RWPE2 (cell line): ENCODE measurements around the gene DGLUCY.
A peak's percentile ranks its signal among the peaks of the same experiment; 100 is the strongest.
"Not testable (repeated sequence)": the region's sequence is repeated elsewhere in the genome, so short reads cannot be mapped to it uniquely, and the experiment has no call there.

ENCODE experiments used
- ATAC-seq: fragments of 200-7000 bp; cut with Tn5 transposase; 3 replicates; pipeline ENCODE4 v1.9.1; 2021; ENCODE audit warnings: low read depth
- DNase-seq: peaks from one replicate; pipeline ENCODE4 v3.0.0-alpha.2; 2020; ENCODE audit warnings: low spot score
- H3K27ac ChIP-seq: fragments of 450-650 bp; 2 replicates; pipeline ENCODE4 v1.5.1; 2017; ENCODE audit warnings: mild to moderate bottlenecking; ENCODE audit not compliant: poor library complexity, severe bottlenecking
- H3K27me3 ChIP-seq: fragments of 250-450 bp; sonication (Bioruptor Pico); 2 replicates; pipeline ENCODE4 v1.5.1; 2021; ENCODE audit warnings: mild to moderate bottlenecking, moderate library complexity; ENCODE audit not compliant: insufficient read depth, poor library complexity, severe bottlenecking
- H3K36me3 ChIP-seq: fragments of 250-450 bp; sonication (Bioruptor Pico); 2 replicates; pipeline ENCODE4 v1.5.1; 2020; ENCODE audit warnings: low read depth, mild to moderate bottlenecking, moderate library complexity
- H3K4me1 ChIP-seq: fragments of 250-450 bp; sonication (Bioruptor Pico); 2 replicates; pipeline ENCODE4 v1.5.1; 2021; ENCODE audit warnings: mild to moderate bottlenecking, moderate library complexity; ENCODE audit not compliant: insufficient read depth, poor library complexity, severe bottlenecking
- H3K4me3 ChIP-seq: fragments of 250-450 bp; sonication (Bioruptor Pico); 2 replicates; pipeline ENCODE4 v1.5.1; 2021; ENCODE audit warnings: mild to moderate bottlenecking, moderate library complexity; ENCODE audit not compliant: severe bottlenecking
- H3K9me3 ChIP-seq: fragments of 250-450 bp; sonication (Bioruptor Pico); 2 replicates; pipeline ENCODE4 v1.5.1; 2021; ENCODE audit warnings: mild to moderate bottlenecking, moderate library complexity; ENCODE audit not compliant: severe bottlenecking
- CTCF ChIP-seq: fragments of 450-650 bp; IDR thresholded peaks from one replicate; pipeline ENCODE4 v1.5.1; 2017; ENCODE audit warnings: mild to moderate bottlenecking, moderate library complexity; ENCODE audit not compliant: poor library complexity, severe bottlenecking

The DGLUCY gene

DNA sequence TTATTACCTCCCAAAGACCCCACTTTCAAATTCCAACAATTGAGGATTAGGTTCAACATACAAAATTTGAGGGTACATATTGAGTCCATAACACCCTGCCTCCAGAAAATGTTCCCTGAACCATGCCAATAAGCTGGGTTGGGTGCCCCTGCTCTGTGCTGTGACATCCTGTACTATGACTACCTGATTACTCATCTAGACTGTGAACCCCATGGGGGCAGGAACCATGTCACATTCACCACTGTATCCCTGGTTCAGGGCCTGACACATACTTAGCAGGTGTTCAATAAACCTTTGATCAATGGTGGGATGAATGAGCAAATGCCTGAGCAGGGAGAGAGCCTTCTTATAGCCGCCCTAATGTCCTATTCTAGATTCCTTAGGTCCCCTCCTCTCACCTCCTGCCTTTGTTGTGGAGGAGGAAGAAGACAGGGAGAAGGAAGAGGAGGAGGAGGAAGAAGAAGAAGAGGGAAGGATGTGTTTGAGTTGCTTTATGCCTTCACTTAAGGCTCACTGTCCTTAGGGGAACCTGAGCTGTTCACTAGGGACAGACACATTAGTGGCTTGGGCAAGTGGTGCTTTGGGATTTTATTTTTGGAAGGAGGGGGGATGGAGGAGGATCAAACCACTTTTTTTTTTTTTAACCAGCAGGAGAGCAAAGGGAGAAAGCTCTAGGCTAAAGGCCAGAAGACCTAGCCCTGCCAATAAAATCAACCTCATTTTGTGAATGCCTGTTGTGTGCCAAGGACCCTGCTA, 109.3 kb downstream of the DGLUCY start:
- peaks cover 5% of the 10 kb centered on the region for H3K4me1 ChIP-seq
- TF ChIP-seq CTCF, result no peak
- no peaks in the 10 kb centered on the region for H3K9me3 ChIP-seq
- ATAC-seq, result no peak
- H3K27ac ChIP-seq, result no peak overlapping the region
- DNase-seq, result no peak
- H3K27me3 ChIP-seq, result no peaks in the 10 kb centered on the region
- no peak overlapping the region for H3K4me3 ChIP-seq
- no peaks in the 10 kb centered on the region for H3K36me3 ChIP-seq

DNA sequence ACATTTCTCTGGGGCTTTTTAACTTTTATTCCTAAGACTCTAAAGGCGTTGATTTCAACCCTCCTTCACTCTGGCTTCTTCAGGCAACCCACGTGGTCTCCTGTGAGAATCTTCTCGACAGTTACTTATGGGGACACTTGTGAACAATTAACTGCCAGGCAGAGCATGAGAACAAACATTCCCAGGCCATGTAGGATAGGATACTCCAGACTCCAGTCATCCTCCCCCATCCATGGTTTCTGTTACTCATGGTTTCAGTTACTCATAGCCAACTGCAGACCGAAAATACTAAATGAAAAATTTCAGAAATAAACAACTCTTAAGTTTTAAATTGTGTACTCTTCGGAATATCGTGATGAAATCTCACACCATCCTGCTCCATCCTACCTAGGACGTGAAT, 111.2 kb downstream of the DGLUCY start:
- no peak for ATAC-seq
- Histone ChIP-seq H3K4me1 (peaks cover 9% of the 10 kb centered on the region), H3K27ac (no peak overlapping the region), H3K27me3 (no peaks in the 10 kb centered on the region), H3K9me3 (no peaks in the 10 kb centered on the region), H3K4me3 (no peak overlapping the region), H3K36me3 (no peaks in the 10 kb centered on the region)
- DNase-seq, result no peak
- no peak for TF ChIP-seq CTCF

DNA sequence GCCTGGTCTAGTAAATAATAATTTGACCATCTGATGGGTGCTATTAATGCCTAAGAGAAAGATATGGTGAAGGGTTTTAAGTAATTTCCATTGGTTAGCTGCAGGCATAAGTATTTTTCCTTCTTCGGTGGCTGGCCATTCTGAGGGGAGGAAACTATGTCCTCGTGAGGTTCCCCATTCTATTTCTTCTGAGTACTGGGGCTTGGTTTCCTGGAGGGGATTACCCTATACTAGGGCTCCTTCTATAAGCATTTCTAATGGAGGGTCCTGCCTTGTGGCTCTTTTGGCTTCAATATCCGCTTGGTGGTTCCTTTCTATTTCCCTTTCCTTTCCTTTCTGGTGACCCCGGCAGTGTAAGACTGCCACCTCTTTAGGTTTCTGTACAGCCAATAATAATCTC, 112.5 kb downstream of the DGLUCY start:
- H3K4me3 ChIP-seq, H3K4me1 ChIP-seq, H3K27me3 ChIP-seq, H3K9me3 ChIP-seq, ATAC-seq, DNase-seq, H3K27ac ChIP-seq, H3K36me3 ChIP-seq: not testable (repeated sequence)

GRCh38 chr14:91227183-91227628, 113.3 kb downstream of the DGLUCY start:
- Histone ChIP-seq H3K4me3 (no peak overlapping the region), H3K36me3 (no peaks in the 10 kb centered on the region), H3K27ac (no peak overlapping the region), H3K27me3 (no peaks in the 10 kb centered on the region), H3K9me3 (no peaks in the 10 kb centered on the region), H3K4me1 (peaks cover 9% of the 10 kb centered on the region)
- ATAC-seq (no peak), DNase-seq (no peak)
- TF ChIP-seq CTCF, result no peak

DNA sequence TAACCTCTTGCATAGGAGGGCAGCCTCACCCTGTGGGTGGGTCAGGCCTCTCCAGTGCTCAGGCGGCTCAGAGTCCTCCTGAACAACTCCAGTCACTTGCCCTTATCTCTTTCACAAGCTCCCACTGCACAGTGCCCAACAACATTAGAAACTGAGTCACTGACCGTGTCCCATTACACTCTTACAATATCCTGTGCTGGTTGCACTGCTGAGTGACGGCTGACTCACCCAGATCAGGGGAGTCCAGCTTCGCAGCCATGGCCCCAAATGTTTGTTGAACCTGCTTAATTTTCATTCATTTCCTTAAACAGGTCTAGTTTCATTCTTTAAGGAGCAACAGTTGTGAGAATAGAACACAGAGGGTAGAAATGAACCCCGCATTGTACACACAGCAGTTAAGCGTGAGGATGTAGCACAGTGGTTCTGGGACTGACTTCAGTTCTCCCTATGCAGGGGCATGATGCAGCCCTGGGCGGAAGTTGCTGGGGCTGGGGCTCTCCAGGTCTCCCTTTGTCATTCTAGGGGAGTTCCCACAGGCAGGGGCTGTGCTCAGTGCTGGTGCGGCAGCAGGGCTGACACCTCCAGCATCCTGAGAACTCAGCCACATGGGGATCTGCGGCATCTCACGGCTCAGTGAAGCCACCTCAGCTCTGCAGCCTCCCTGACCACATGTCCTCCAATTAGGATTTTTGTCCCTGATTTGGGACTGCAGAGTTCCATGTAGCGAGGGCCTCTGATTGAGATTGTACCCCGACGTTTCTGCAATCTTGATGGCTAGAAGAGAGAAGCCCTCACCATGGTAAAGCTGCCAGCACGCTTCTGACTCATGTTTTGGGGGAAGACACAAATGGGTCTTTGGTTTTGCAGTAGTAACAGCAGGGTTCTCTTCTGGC, 114.5 kb downstream of the DGLUCY start:
- Histone ChIP-seq H3K9me3 (no peaks in the 10 kb centered on the region), H3K4me3 (no peak overlapping the region), H3K27me3 (no peaks in the 10 kb centered on the region), H3K4me1 (peaks cover 9% of the 10 kb centered on the region), H3K27ac (no peak overlapping the region), H3K36me3 (no peaks in the 10 kb centered on the region)
- ATAC-seq (peak; percentile 82), DNase-seq (no peak)
- TF ChIP-seq CTCF, result no peak
